HepG2 (cell line): ENCODE measurements around the gene SEC31A. TPM values are rescaled to one million over a fixed set of nuclear protein-coding genes. Genes with fewer than 3 reads are reported as not detected.

Experiments
- ATAC-seq: fragments of 200-7000 bp; cut with Tn5 transposase; 3 replicates; pipeline ENCODE4 v1.9.1; 2020; ENCODE audit warnings: mild to moderate bottlenecking, moderate library complexity
- BruUV-seq: library from RNA; stranded (reverse); fragments of 400-500 nt; replicated peaks from 2 replicates; lab custom pipeline; 2021; lab: Mats Ljungman, UMichigan
- CTCF ChIA-PET: fragments of 300-600 bp; formaldehyde crosslinking; extraction: SDS; loops from one replicate; lab custom pipeline; 2021; ENCODE audit warnings: low total read pairs, inconsistent platforms, low intra/inter-chr PET ratio; lab: Yijun Ruan, JAX
- POLR2A ChIA-PET: fragments of 350-600 bp; sonication (Branson Sonifier 250); formaldehyde crosslinking; loops from one replicate; lab custom pipeline; 2020; ENCODE audit warnings: antibody characterized with exemption, inconsistent platforms; lab: Yijun Ruan, JAX
- DNase-seq: peaks from one replicate; pipeline ENCODE4 v3.0.0-alpha.2; 2015; ENCODE audit warnings: low spot score
- FAIRE-seq: peaks from 3 replicates; lab custom pipeline; 2011; peaks lifted over from hg19 to GRCh38; lab: Jason Lieb, UNC
- H2AFZ ChIP-seq: one replicate; pipeline ENCODE4 v1.6.1; 2011; ENCODE audit warnings: low read length, inconsistent platforms
- H3K27ac ChIP-seq: fragments of 300-600 bp; 3 replicates; pipeline ENCODE4 v1.8.0; 2011; ENCODE audit warnings: mixed run types, mild to moderate bottlenecking, mixed read lengths, low read length, inconsistent platforms; ENCODE audit not compliant: insufficient read depth; ENCODE audit errors: extremely low read length
- H3K27me3 ChIP-seq, 2 experiments: fragments of 200-600 bp in 1 of 2; 2 replicates in 1 of 2; 3 replicates in 1 of 2; pipeline versions ENCODE4 v1.6.0 to v1.8.0; 2011; ENCODE audit warnings: low read length in 2 of 2, mild to moderate bottlenecking in 2 of 2, moderate library complexity in 2 of 2, inconsistent platforms in 1 of 2; ENCODE audit not compliant: insufficient read depth in 2 of 2, control insufficient read depth in 1 of 2
- H3K36me3 ChIP-seq, 2 experiments: fragments of 200-600 bp in 1 of 2; replicated peaks in 1 of 2; 2 replicates in 1 of 2; 3 replicates in 1 of 2; pipeline versions ENCODE4 v1.5.1 to v1.8.0; 2011; ENCODE audit warnings: low read length in 2 of 2, inconsistent platforms in 1 of 2; ENCODE audit not compliant: insufficient read depth in 2 of 2, control insufficient read depth in 1 of 2
- H3K4me1 ChIP-seq: 2 replicates; pipeline ENCODE4 v1.5.1; 2012; ENCODE audit warnings: low read length, inconsistent platforms; ENCODE audit not compliant: insufficient read depth
- H3K4me2 ChIP-seq: 2 replicates; pipeline ENCODE4 v1.6.0; 2011; ENCODE audit warnings: low read depth, low read length, inconsistent platforms
- H3K4me3 ChIP-seq, 3 experiments: fragments of 200-600 bp in 1 of 3; sonication (generic), shearing (Covaris generic) in 1 of 3; replicated peaks in 1 of 3; 2 replicates each; pipeline ENCODE4 v1.5.1; 2011 to 2016; ENCODE audit warnings: low read length in 3 of 3, inconsistent platforms in 2 of 3, low read depth in 2 of 3, mild to moderate bottlenecking in 2 of 3, control low read depth in 1 of 3, mixed read lengths in 1 of 3; ENCODE audit not compliant: insufficient read depth in 1 of 3
- H3K79me2 ChIP-seq: one replicate; pipeline ENCODE4 v1.6.1; 2011; ENCODE audit warnings: low read length, inconsistent platforms; ENCODE audit not compliant: insufficient read depth
- H3K9ac ChIP-seq: 2 replicates; pipeline ENCODE4 v1.6.0; 2011; ENCODE audit warnings: mild to moderate bottlenecking, low read depth, low read length, inconsistent platforms; ENCODE audit not compliant: insufficient read depth
- H3K9me3 ChIP-seq: 2 replicates; pipeline ENCODE4 v1.5.1; 2012; ENCODE audit warnings: mild to moderate bottlenecking, low read length
- H4K20me1 ChIP-seq: 2 replicates; pipeline ENCODE4 v1.6.0; 2011; ENCODE audit warnings: inconsistent platforms, mild to moderate bottlenecking, low read length, moderate library complexity; ENCODE audit not compliant: insufficient read depth
- CEBPB ChIP-seq: IDR thresholded peaks from 2 replicates; pipeline ENCODE4 v1.6.1; 2011; ENCODE audit warnings: low read depth, low read length, improper control_type of control experiment, borderline replicate concordance
- CHCHD3 ChIP-seq: sonication (generic); formaldehyde crosslinking; IDR thresholded peaks from 2 replicates; pipeline ENCODE4 v1.8.0; 2022; ENCODE audit warnings: mild to moderate bottlenecking, missing genetic modification reagents, moderate library complexity
- HNRNPUL1 ChIP-seq: fragments of 200-400 bp; formaldehyde crosslinking; IDR thresholded peaks from 2 replicates; pipeline ENCODE4 v1.6.1; 2017; ENCODE audit warnings: low read depth, mild to moderate bottlenecking, low read length, moderate library complexity
- ISX ChIP-seq: sonication (generic); formaldehyde crosslinking; conservative IDR thresholded peaks from 2 replicates; pipeline ENCODE4 v1.5.0; 2020; ENCODE audit warnings: missing genetic modification reagents
- KAT7 ChIP-seq: IDR thresholded peaks from 2 replicates; pipeline ENCODE4 v1.6.1; 2018; ENCODE audit warnings: borderline replicate concordance, missing compliant biosample characterization
- LCORL ChIP-seq, 2 experiments: fragments of 450-650 bp in 1 of 2; sonication (generic) in 1 of 2; formaldehyde crosslinking in 1 of 2; IDR thresholded peaks; 2 replicates each; pipeline versions ENCODE4 v1.5.0 to v1.6.1; 2017 to 2020; ENCODE audit warnings: antibody characterized with exemption in 1 of 2, missing genetic modification reagents in 1 of 2
- MIER3 ChIP-seq: IDR thresholded peaks from 2 replicates; pipeline ENCODE4 v1.6.1; 2016; ENCODE audit warnings: missing compliant biosample characterization, borderline replicate concordance
- REPIN1 ChIP-seq: sonication (generic); formaldehyde crosslinking; IDR thresholded peaks from 2 replicates; pipeline ENCODE4 v1.8.0; 2022; ENCODE audit warnings: missing genetic modification reagents, low read depth, mild to moderate bottlenecking, borderline replicate concordance
- RFX1 ChIP-seq: fragments of 450-650 bp; IDR thresholded peaks from 2 replicates; pipeline ENCODE4 v1.6.1; 2017
- SMARCC2 ChIP-seq: fragments of 450-650 bp; IDR thresholded peaks from 2 replicates; pipeline ENCODE4 v1.6.1; 2017; ENCODE audit warnings: antibody characterized with exemption, mild to moderate bottlenecking
- SRF ChIP-seq: IDR thresholded peaks from 2 replicates; pipeline ENCODE4 v1.6.1; 2011; ENCODE audit warnings: mild to moderate bottlenecking, low read depth, low read length, moderate library complexity
- TMF1 ChIP-seq: sonication (generic); formaldehyde crosslinking; IDR thresholded peaks from 2 replicates; pipeline ENCODE4 v1.8.1; 2022; ENCODE audit warnings: low read depth, missing genetic modification reagents
- ZNF136 ChIP-seq: sonication (generic); formaldehyde crosslinking; IDR thresholded peaks from 2 replicates; pipeline ENCODE4 v1.8.1; 2022; ENCODE audit warnings: low read depth, mild to moderate bottlenecking, moderate library complexity, missing genetic modification reagents
- ZNF775 ChIP-seq: sonication (generic); formaldehyde crosslinking; IDR thresholded peaks from 2 replicates; pipeline ENCODE4 v1.4.0; 2020; ENCODE audit warnings: missing genetic modification reagents, mild to moderate bottlenecking, moderate library complexity, borderline replicate concordance
- WGBS: methylation state at CpG from one replicate; pipeline ENCODE4 v1.1.6; 2017; ENCODE audit warnings: low lambda C conversion rate; 5-methylcytosine and 5-hydroxymethylcytosine counted together
- in situ Hi-C: cut with HindIII; loops from 2 replicates; pipeline ENCODE4 v1.10.0; 2017; ENCODE audit warnings: low pct_unique_long_range_greater_than_20kb; ENCODE audit not compliant: extremely low pct_ligation_motif_present
- intact Hi-C: fragments of 100-400 bp; cut with micrococcal nuclease; formaldehyde crosslinking; loops from one replicate; pipeline ENCODE4 v1.10.0; 2022; ENCODE audit not compliant: unreplicated experiment
- polyA plus RNA-seq, 8 experiments: library from polyadenylated mRNA; depleted of rRNA in 3 of 8; stranded (reverse) in 7 of 8; unstranded in 1 of 8; fragments of >200 nt; fragmentation: Illumina TruSeq in 4 of 8; extraction: Trizol in 4 of 8; gene quantifications; 2 replicates each; pipeline versions ENCODE4 v1.2.1 to v1.2.3, GENCODE V29; 2011 to 2016; ENCODE audit warnings: low read depth in 4 of 8, missing spikeins in 1 of 8, mixed read lengths in 1 of 8; ENCODE audit not compliant: insufficient read depth in 1 of 8
- total RNA-seq, 5 experiments: library from RNA; depleted of rRNA; stranded (reverse); fragments of >200 nt; fragmentation: Illumina TruSeq; extraction: Trizol; gene quantifications; 2 replicates each; pipeline ENCODE4 v1.2.3, GENCODE V29; 2016; ENCODE audit warnings: low read depth in 1 of 5
- TF ChIP-seq, protein P1 (sequence below): sonication (generic); formaldehyde crosslinking; IDR thresholded peaks from 2 replicates; pipeline ENCODE4 v1.5.0; 2020; ENCODE audit warnings: missing genetic modification reagents, mild to moderate bottlenecking, borderline replicate concordance
- TF ChIP-seq, protein P2 (sequence below): sonication (generic); formaldehyde crosslinking; IDR thresholded peaks from 2 replicates; pipeline ENCODE4 v1.8.0; 2022; ENCODE audit warnings: mild to moderate bottlenecking, missing genetic modification reagents, moderate library complexity
- TF ChIP-seq, protein P3 (sequence below): sonication (generic); formaldehyde crosslinking; IDR thresholded peaks from 2 replicates; pipeline ENCODE4 v1.4.0; 2020; ENCODE audit warnings: missing genetic modification reagents; ENCODE audit errors: not compliant biosample characterization
- TF ChIP-seq, protein P4 (sequence below): sonication (generic); formaldehyde crosslinking; IDR thresholded peaks from 2 replicates; pipeline ENCODE4 v1.4.0; 2020; ENCODE audit warnings: mild to moderate bottlenecking, missing genetic modification reagents

The SEC31A gene
- total and polyA plus RNA-seq, 2 of the 13 experiments (the other 11 are each of a cell fraction or from before 2014, with no cell fraction given): 231 to 435 TPM

DNA sequence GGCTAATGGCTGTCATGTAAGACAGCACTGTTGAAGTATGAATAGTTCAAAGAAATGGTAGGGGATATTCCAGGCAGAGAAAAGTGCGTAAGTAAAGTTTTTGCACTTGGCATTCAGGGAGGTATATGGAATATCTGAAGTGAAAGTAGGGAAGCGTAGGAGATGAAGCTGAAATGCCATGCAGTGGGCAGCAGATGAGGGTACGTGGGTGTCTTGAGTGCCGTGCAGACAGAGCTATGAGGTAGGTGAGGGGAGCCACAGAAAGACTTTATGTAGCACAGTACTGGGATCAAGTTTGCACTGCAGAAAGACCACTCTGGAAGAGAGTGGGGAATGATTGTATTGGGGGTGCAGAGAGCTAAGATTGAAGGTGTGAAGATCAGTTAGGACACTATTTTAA lies 87.2 kb downstream of the SEC31A start (continued):
- no peak for TF ChIP-seq LCORL (IDR thresholded peaks at IDR 0.05)
- no peak for TF ChIP-seq LCORL (CRISPR knock-in tag; IDR thresholded peaks at IDR 0.05)
- TF ChIP-seq ISX (CRISPR knock-in tag): no peak

DNA sequence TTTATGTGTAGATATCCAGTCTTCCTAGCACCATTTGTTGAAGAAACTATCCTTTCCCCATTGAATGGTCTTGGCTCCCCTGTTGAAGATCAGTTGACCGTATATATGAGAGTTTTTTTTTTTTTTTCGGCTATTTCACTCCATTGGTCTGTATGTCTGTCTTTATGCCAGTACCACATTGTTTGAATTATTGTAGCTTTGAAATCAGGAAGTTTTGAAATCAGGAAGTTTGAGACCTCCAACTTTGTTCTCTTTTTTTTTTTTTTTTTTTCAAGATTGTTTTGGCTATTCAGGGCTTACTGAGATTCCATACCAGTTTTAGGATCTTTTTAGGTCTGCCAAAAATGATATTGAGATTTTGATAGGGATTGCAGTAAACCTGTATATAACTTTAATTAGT lies 88.0 kb downstream of the SEC31A start:
- Histone ChIP-seq H3K4me2 (no peak overlapping the region), H2AFZ (no peak overlapping the region), H3K9me3 (no peaks in the 10 kb centered on the region)
- intact Hi-C loops: no loop called here
- TF ChIP-seq, protein P1, sequence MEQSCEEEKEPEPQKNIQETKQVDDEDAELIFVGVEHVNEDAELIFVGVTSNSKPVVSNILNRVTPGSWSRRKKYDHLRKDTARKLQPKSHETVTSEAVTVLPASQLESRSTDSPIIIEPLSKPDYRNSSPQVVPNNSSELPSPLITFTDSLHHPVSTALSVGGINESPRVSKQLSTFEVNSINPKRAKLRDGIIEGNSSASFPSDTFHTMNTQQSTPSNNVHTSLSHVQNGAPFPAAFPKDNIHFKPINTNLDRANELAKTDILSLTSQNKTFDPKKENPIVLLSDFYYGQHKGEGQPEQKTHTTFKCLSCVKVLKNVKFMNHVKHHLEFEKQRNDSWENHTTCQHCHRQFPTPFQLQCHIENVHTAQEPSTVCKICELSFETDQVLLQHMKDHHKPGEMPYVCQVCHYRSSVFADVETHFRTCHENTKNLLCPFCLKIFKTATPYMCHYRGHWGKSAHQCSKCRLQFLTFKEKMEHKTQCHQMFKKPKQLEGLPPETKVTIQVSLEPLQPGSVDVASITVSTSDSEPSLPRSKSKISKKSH (CRISPR knock-in tag): no peak
- TF ChIP-seq, protein P2, sequence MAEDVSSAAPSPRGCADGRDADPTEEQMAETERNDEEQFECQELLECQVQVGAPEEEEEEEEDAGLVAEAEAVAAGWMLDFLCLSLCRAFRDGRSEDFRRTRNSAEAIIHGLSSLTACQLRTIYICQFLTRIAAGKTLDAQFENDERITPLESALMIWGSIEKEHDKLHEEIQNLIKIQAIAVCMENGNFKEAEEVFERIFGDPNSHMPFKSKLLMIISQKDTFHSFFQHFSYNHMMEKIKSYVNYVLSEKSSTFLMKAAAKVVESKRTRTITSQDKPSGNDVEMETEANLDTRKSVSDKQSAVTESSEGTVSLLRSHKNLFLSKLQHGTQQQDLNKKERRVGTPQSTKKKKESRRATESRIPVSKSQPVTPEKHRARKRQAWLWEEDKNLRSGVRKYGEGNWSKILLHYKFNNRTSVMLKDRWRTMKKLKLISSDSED (CRISPR knock-in tag): no peak
- TF ChIP-seq, protein P3, sequence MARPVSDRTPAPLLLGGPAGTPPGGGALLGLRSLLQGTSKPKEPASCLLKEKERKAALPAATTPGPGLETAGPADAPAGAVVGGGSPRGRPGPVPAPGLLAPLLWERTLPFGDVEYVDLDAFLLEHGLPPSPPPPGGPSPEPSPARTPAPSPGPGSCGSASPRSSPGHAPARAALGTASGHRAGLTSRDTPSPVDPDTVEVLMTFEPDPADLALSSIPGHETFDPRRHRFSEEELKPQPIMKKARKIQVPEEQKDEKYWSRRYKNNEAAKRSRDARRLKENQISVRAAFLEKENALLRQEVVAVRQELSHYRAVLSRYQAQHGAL (CRISPR knock-in tag): no peak
- TF ChIP-seq SMARCC2 (no peak), MIER3 (no peak), HNRNPUL1 (no peak), ZNF136 (no peak), CEBPB (no peak), SRF (no peak), CHCHD3 (CRISPR knock-in tag) (no peak), REPIN1 (no peak), TMF1 (no peak), RFX1 (no peak), ZNF775 (CRISPR knock-in tag) (no peak), KAT7 (CRISPR knock-in tag) (no peak)
- TF ChIP-seq, protein P4, sequence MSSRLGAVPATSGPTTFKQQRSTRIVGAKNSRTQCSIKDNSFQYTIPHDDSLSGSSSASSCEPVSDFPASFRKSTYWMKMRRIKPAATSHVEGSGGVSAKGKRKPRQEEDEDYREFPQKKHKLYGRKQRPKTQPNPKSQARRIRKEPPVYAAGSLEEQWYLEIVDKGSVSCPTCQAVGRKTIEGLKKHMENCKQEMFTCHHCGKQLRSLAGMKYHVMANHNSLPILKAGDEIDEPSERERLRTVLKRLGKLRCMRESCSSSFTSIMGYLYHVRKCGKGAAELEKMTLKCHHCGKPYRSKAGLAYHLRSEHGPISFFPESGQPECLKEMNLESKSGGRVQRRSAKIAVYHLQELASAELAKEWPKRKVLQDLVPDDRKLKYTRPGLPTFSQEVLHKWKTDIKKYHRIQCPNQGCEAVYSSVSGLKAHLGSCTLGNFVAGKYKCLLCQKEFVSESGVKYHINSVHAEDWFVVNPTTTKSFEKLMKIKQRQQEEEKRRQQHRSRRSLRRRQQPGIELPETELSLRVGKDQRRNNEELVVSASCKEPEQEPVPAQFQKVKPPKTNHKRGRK (CRISPR knock-in tag): no peak
- TF ChIP-seq, all 625 proteins: peak for 0
- DNase-seq (no peak), FAIRE-seq (no peak), ATAC-seq (no peak)
- H3K4me1 ChIP-seq: no peaks in the 10 kb centered on the region
- H3K9ac ChIP-seq: no peak overlapping the region
- WGBS: 3% methylated on average over 2 of the region's 2 CpGs
- in situ Hi-C loops: no loop called here
- BruUV-seq: no TSS peak
- H3K27me3 ChIP-seq: peaks cover 3 to 25% of the 10 kb centered on the region in 2 experiments
- ChIA-PET POLR2A (no interaction called here), CTCF (no interaction called here)
- H3K36me3 ChIP-seq: no peaks in the 10 kb centered on the region
- H3K79me2 ChIP-seq: no peaks in the 10 kb centered on the region
- no peak overlapping the region for H3K4me3 ChIP-seq
- H3K27ac ChIP-seq: no peak overlapping the region
- H4K20me1 ChIP-seq: no peaks in the 10 kb centered on the region
